Cardiac muscle cell (in vitro differentiated cells and primary cell): ENCODE results near the gene PRSS56. TPM values are rescaled to one million over a fixed set of nuclear protein-coding genes. Genes with fewer than 3 reads are reported as not detected.

Experiments
- DNase-seq, 2 donors: peaks; one replicate each; pipeline versions ENCODE4 v3.0.0 to v3.0.0-alpha.2; 2010 to 2017; ENCODE audit warnings: low read depth in 1 of 2, low spot score in 1 of 2
- H3K27ac ChIP-seq: fragments of 200-600 bp; sonication (generic); 2 replicates; pipeline ENCODE4 v1.5.1; 2016
- H3K27me3 ChIP-seq: fragments of 200-600 bp; sonication (generic); 2 replicates; pipeline ENCODE4 v1.6.0; 2016; ENCODE audit warnings: control low read depth
- H3K36me3 ChIP-seq: fragments of 200-600 bp; sonication (generic); 2 replicates; pipeline ENCODE4 v1.5.1; 2016; ENCODE audit warnings: control low read depth
- H3K4me1 ChIP-seq: fragments of 200-600 bp; sonication (generic); 2 replicates; pipeline ENCODE4 v1.8.1; 2017; ENCODE audit warnings: low read depth, mild to moderate bottlenecking, mixed run types
- H3K4me3 ChIP-seq: fragments of 200-600 bp; sonication (generic); 2 replicates; pipeline ENCODE4 v1.5.1; 2016; ENCODE audit warnings: mild to moderate bottlenecking
- H3K9me3 ChIP-seq: fragments of 200-600 bp; sonication (generic); 2 replicates; pipeline ENCODE4 v1.5.1; 2017; ENCODE audit warnings: low read depth, mild to moderate bottlenecking, control low read depth
- CTCF ChIP-seq: IDR thresholded peaks from 2 replicates; pipeline ENCODE4 v1.5.1; 2012; ENCODE audit warnings: low read depth, mild to moderate bottlenecking, low read length
- polyA plus RNA-seq: library from polyadenylated mRNA; unstranded; fragments of >200 nt; fragmentation: Nextera tagmentation; extraction: Ambion mirVana; gene quantifications from 2 replicates; pipeline ENCODE4 v1.2.1, GENCODE V29; 2016
- total RNA-seq: library from RNA; depleted of rRNA; stranded (reverse); fragments of >200 nt; gene quantifications from 2 replicates; pipeline ENCODE4 v1.2.3, GENCODE V29; 2016

Gene PRSS56
- total and polyA plus RNA-seq, 2 experiments from 2014 or later, result not detected

- TF ChIP-seq CTCF, result no peak
- DNase-seq, result no peak
- no peaks in the 10 kb centered on the region for H3K9me3 ChIP-seq
- no peak overlapping the region for H3K27ac ChIP-seq
- no peaks in the 10 kb centered on the region for H3K4me1 ChIP-seq
- peaks cover 34% of the 10 kb centered on the region for H3K27me3 ChIP-seq
- H3K36me3 ChIP-seq, result no peaks in the 10 kb centered on the region
- H3K4me3 ChIP-seq, result no peak overlapping the region
Observed at GRCh38 chr2:232492236-232492848, 27.8 kb upstream of the PRSS56 start.

- Histone ChIP-seq H3K9me3 (no peaks in the 10 kb centered on the region), H3K4me3 (no peak overlapping the region), H3K36me3 (no peaks in the 10 kb centered on the region), H3K4me1 (no peaks in the 10 kb centered on the region), H3K27ac (no peak overlapping the region), H3K27me3 (peaks cover 26% of the 10 kb centered on the region)
- no peak for DNase-seq
- no peak for TF ChIP-seq CTCF
Observed at GRCh38 chr2:232492963-232493700, 27.1 kb upstream of the PRSS56 start.

- Histone ChIP-seq H3K4me1 (no peaks in the 10 kb centered on the region), H3K36me3 (no peaks in the 10 kb centered on the region), H3K4me3 (no peak overlapping the region), H3K9me3 (no peaks in the 10 kb centered on the region), H3K27ac (no peak overlapping the region), H3K27me3 (peaks cover 19% of the 10 kb centered on the region)
- no peak for TF ChIP-seq CTCF
- DNase-seq, result no peak
Observed at GRCh38 chr2:232493701-232494474, 26.3 kb upstream of the PRSS56 start.

- no peaks in the 10 kb centered on the region for H3K9me3 ChIP-seq
- TF ChIP-seq CTCF, result no peak
- H3K4me3 ChIP-seq, result no peak overlapping the region
- no peaks in the 10 kb centered on the region for H3K36me3 ChIP-seq
- no peaks in the 10 kb centered on the region for H3K4me1 ChIP-seq
- H3K27ac ChIP-seq, result no peak overlapping the region
- H3K27me3 ChIP-seq, result peaks cover 12% of the 10 kb centered on the region
- no peak for DNase-seq
Observed at GRCh38 chr2:232494542-232494941, 25.6 kb upstream of the PRSS56 start.

- Histone ChIP-seq H3K4me3 (no peak overlapping the region), H3K4me1 (no peaks in the 10 kb centered on the region), H3K9me3 (no peaks in the 10 kb centered on the region), H3K27me3 (peaks cover 5% of the 10 kb centered on the region), H3K36me3 (no peaks in the 10 kb centered on the region), H3K27ac (no peak overlapping the region)
- TF ChIP-seq CTCF, result no peak
- DNase-seq, result no peak
Observed at GRCh38 chr2:232495292-232495691, 24.9 kb upstream of the PRSS56 start.
